Colonic mucosa (tissue), 4 donors: ENCODE data around the gene PARP3. TPM values are rescaled to one million over a fixed set of nuclear protein-coding genes. Genes with fewer than 3 reads are reported as not detected.

Experiments used
- DNase-seq: peaks from one replicate; pipeline ENCODE4 v3.0.0-alpha.2; 2020
- H3K27ac ChIP-seq: fragments of 200-600 bp; one replicate; pipeline ENCODE4 v1.8.0; 2021
- H3K27me3 ChIP-seq: fragments of 200-600 bp; one replicate; pipeline ENCODE4 v1.8.0; 2021
- H3K36me3 ChIP-seq: fragments of 200-600 bp; one replicate; pipeline ENCODE4 v1.8.0; 2021
- H3K4me1 ChIP-seq: fragments of 200-600 bp; one replicate; pipeline ENCODE4 v1.8.0; 2021; ENCODE audit warnings: mild to moderate bottlenecking
- H3K4me3 ChIP-seq: fragments of 200-600 bp; one replicate; pipeline ENCODE4 v1.8.0; 2021
- H3K9ac ChIP-seq, 2 donors: one replicate each; pipeline ENCODE4 v1.7.0; 2013; ENCODE audit warnings: control low read depth in 2 of 2, low read depth in 2 of 2, low read length in 2 of 2
- H3K9me3 ChIP-seq: fragments of 200-600 bp; one replicate; pipeline ENCODE4 v1.8.0; 2021
- intact Hi-C: fragments of 100-400 bp; cut with DNase I; formaldehyde crosslinking; loops from one replicate; pipeline ENCODE4 v1.14.1; 2022
- total RNA-seq, 2 donors: library from RNA; stranded (reverse); fragmentation: NEBNext Ultra II Directional in 1 of 2; extraction: Animal tissue kit (Norgen Biotek cat#: 25700) in 1 of 2; gene quantifications; one replicate each; pipeline ENCODE4 v1.2.1, GENCODE V29; 2021
- TF ChIP-seq, protein P1 (sequence below): fragments of 200-600 bp; IDR thresholded peaks from one replicate; pipeline ENCODE4 v1.8.0; 2022; ENCODE audit warnings: antibody characterized with exemption, mild to moderate bottlenecking
- donor health status: healthy.
- donor health status: DM: no; HTN: no; CAD: no.
- donor health status: DM: no; HTN: no; CAD: no.

Gene PARP3
- total RNA-seq, 2 donors from 2014 or later, result 17.0 to 18.0 TPM

- DNase-seq, result no peak
Observed at GRCh38 chr3:51937611-51938450, 4.3 kb upstream of the PARP3 start.

DNA sequence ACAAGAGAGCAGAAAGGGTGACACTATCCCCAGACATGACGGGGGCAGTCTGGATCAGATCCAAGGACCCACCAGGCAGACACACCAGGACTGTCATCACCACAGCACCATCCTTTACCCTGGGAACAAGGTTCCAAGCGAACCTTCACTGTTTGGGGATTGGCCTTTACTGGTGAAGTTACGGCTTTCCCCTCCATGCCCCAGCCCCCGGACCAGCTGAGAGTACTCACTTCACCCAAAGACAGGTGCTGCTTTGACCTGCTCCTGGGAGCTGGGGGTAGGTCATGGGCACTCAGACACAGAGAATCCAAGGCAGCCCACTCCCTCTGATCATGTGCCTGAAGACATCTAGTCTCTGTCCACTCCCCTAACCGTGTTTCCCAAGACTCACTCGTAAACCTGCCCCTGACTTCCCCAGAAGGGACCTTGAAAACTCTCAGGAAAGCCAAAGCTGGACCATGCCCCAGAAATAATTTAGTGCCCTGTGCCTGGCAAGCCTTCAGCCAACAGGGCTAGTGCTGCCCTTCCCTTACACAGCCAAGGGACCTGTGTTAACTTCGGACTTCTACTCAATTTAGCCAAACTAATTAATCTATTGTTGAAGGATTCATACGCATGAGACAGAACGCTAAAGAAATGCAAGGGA is 3.3 kb upstream of the PARP3 start:
- Histone ChIP-seq H3K36me3 (no peaks in the 10 kb centered on the region), H3K9ac (no peak overlapping the region)

More at GRCh38 chr3:51937611-51938450, 4.3 kb upstream of the PARP3 start:
- Histone ChIP-seq H3K36me3 (no peaks in the 10 kb centered on the region), H3K9me3 (no peaks in the 10 kb centered on the region), H3K9ac (no peak overlapping the region), H3K4me3 (no peak overlapping the region), H3K27me3 (no peaks in the 10 kb centered on the region), H3K4me1 (peaks cover 9% of the 10 kb centered on the region), H3K27ac (no peak overlapping the region)
- TF ChIP-seq, protein P1, sequence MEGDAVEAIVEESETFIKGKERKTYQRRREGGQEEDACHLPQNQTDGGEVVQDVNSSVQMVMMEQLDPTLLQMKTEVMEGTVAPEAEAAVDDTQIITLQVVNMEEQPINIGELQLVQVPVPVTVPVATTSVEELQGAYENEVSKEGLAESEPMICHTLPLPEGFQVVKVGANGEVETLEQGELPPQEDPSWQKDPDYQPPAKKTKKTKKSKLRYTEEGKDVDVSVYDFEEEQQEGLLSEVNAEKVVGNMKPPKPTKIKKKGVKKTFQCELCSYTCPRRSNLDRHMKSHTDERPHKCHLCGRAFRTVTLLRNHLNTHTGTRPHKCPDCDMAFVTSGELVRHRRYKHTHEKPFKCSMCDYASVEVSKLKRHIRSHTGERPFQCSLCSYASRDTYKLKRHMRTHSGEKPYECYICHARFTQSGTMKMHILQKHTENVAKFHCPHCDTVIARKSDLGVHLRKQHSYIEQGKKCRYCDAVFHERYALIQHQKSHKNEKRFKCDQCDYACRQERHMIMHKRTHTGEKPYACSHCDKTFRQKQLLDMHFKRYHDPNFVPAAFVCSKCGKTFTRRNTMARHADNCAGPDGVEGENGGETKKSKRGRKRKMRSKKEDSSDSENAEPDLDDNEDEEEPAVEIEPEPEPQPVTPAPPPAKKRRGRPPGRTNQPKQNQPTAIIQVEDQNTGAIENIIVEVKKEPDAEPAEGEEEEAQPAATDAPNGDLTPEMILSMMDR, result no peak
- intact Hi-C loops, result no loop called here

GRCh38 chr3:51940648-51941462 is 1.3 kb upstream of the PARP3 start:
- no peaks in the 10 kb centered on the region for H3K9me3 ChIP-seq
- H3K9ac ChIP-seq, result peak overlapping the region; percentile 48 to 64
- no peaks in the 10 kb centered on the region for H3K36me3 ChIP-seq
- DNase-seq, result peak; percentile 17
- peak overlapping the region; percentile 82 for H3K4me3 ChIP-seq
- H3K27ac ChIP-seq, result peak overlapping the region; percentile 30
- peaks cover 13% of the 10 kb centered on the region for H3K4me1 ChIP-seq
- TF ChIP-seq, protein P1, result no peak
- H3K27me3 ChIP-seq, result no peaks in the 10 kb centered on the region
- intact Hi-C loops, result loop anchor here (5.0 kb wide), 1 partner anchor 186 kb away; no protein-coding TSS in a partner anchor

More for the DNA sequence above, 3.3 kb upstream of the PARP3 start:
- peaks cover 13% of the 10 kb centered on the region for H3K4me1 ChIP-seq
- no peak overlapping the region for H3K4me3 ChIP-seq
- TF ChIP-seq, protein P1, result no peak
- no peaks in the 10 kb centered on the region for H3K27me3 ChIP-seq
- no peak overlapping the region for H3K27ac ChIP-seq
- no peaks in the 10 kb centered on the region for H3K9me3 ChIP-seq
- no peak for DNase-seq
- intact Hi-C loops, result no loop called here

DNA sequence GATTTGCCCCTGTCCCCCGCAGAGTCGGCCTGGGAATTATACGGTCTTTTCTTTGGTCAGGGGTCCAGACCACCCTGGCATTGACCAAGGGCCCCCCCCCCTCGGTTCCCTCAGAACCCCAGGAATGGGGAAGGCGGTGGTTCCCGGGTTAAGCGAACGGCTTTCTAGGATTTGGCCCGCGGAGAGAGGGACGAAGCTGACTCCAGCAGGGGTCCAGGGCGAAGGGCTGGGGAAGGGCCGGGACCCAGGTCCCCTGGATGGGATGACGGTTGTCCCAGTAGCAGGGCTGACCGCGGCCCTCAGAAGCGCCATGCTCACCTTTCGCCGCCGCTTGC is 733 bp upstream of the PARP3 start:
- Histone ChIP-seq H3K9ac (peak overlapping the region; percentile 48 to 64), H3K4me1 (peaks cover 13% of the 10 kb centered on the region), H3K4me3 (peak overlapping the region; percentile 82), H3K27me3 (no peaks in the 10 kb centered on the region), H3K9me3 (no peaks in the 10 kb centered on the region), H3K27ac (peak overlapping the region; percentile 30), H3K36me3 (no peaks in the 10 kb centered on the region)
- no peak for DNase-seq
- intact Hi-C loops, result loop anchor here (5.0 kb wide), 1 partner anchor 186 kb away; no protein-coding TSS in a partner anchor
- TF ChIP-seq, protein P1, result no peak
